Muscle of leg (tissue), 11 donors: ENCODE measurements around the gene SAV1. TPM values are rescaled to one million over a fixed set of nuclear protein-coding genes. Genes with fewer than 3 reads are reported as not detected.

ENCODE experiments used
- DNase-seq: peaks from one replicate; pipeline ENCODE4 v3.0.0; 2013
- H3K27ac ChIP-seq: one replicate; pipeline ENCODE4 v1.5.1; 2013; ENCODE audit warnings: mild to moderate bottlenecking, low read length, control low read depth
- H3K27me3 ChIP-seq: one replicate; pipeline ENCODE4 v1.6.1; 2013; ENCODE audit warnings: low read length; ENCODE audit not compliant: control insufficient read depth, insufficient read depth
- H3K36me3 ChIP-seq: one replicate; pipeline ENCODE4 v1.6.1; 2013; ENCODE audit warnings: low read length; ENCODE audit not compliant: control insufficient read depth, insufficient read depth
- H3K4me1 ChIP-seq: one replicate; pipeline ENCODE4 v1.6.1; 2013; ENCODE audit warnings: low read length; ENCODE audit not compliant: control insufficient read depth, insufficient read depth
- H3K4me3 ChIP-seq: one replicate; pipeline ENCODE4 v1.5.1; 2013; ENCODE audit warnings: low read length, control low read depth
- H3K9me3 ChIP-seq: replicated peaks from 2 replicates; pipeline ENCODE4 v1.6.1; 2013; ENCODE audit warnings: low read depth, low read length; ENCODE audit not compliant: control insufficient read depth
- WGBS: methylation state at CpG from one replicate; pipeline ENCODE4 v1.1.5; 2013; ENCODE audit warnings: missing lambda C conversion rate; ENCODE audit not compliant: insufficient coverage; 5-methylcytosine and 5-hydroxymethylcytosine counted together
- polyA plus RNA-seq, 8 donors: library from polyadenylated mRNA; unstranded; fragments of 120-200 nt; gene quantifications; one replicate each; pipeline versions ENCODE4 v1.2.1 to v1.2.3, GENCODE V29; 2013; ENCODE audit warnings: inconsistent platforms in 1 of 8, low replicate concordance in 1 of 8; ENCODE audit not compliant: insufficient read length in 8 of 8, insufficient read depth in 1 of 8
- total RNA-seq: library from RNA; stranded (reverse); fragments of 120-200 nt; gene quantifications from one replicate; pipeline ENCODE4 v1.2.4, GENCODE V29; 2013

The SAV1 gene
- total and polyA plus RNA-seq, 9 donors = 16.2 to 35.3 (median 22.1) TPM

- no peak overlapping the region for H3K4me3 ChIP-seq
Measured at GRCh38 chr14:50600849-50601248, 67.3 kb downstream of the SAV1 start.

GRCh38 chr14:50599700-50600444 lies 68.2 kb downstream of the SAV1 start:
- Histone ChIP-seq H3K27ac (no peak overlapping the region), H3K36me3 (no peaks in the 10 kb centered on the region), H3K4me3 (no peak overlapping the region), H3K9me3 (no peaks in the 10 kb centered on the region), H3K27me3 (no peaks in the 10 kb centered on the region), H3K4me1 (no peaks in the 10 kb centered on the region)
- WGBS = no CpG with 5 or more reads among the region's 4 CpGs
- DNase-seq = peak; percentile 70

More at GRCh38 chr14:50600849-50601248, 67.3 kb downstream of the SAV1 start:
- Histone ChIP-seq H3K27me3 (no peaks in the 10 kb centered on the region), H3K27ac (no peak overlapping the region), H3K4me1 (no peaks in the 10 kb centered on the region), H3K36me3 (no peaks in the 10 kb centered on the region), H3K9me3 (no peaks in the 10 kb centered on the region)
- whole genome bisulfite sequencing = no CpG with 5 or more reads among the region's 5 CpGs
- DNase-seq = no peak

GRCh38 chr14:50598765-50599164 lies 69.3 kb downstream of the SAV1 start:
- Histone ChIP-seq H3K4me3 (no peak overlapping the region), H3K27me3 (no peaks in the 10 kb centered on the region), H3K27ac (no peak overlapping the region), H3K36me3 (no peaks in the 10 kb centered on the region), H3K9me3 (no peaks in the 10 kb centered on the region), H3K4me1 (no peaks in the 10 kb centered on the region)
- DNase-seq = no peak

GRCh38 chr14:50594577-50595316 lies 73.4 kb downstream of the SAV1 start:
- no peaks in the 10 kb centered on the region for H3K9me3 ChIP-seq
- WGBS = 65% methylated on average over 2 of the region's 8 CpGs
- no peak overlapping the region for H3K4me3 ChIP-seq
- DNase-seq = no peak
- no peak overlapping the region for H3K27ac ChIP-seq
- no peaks in the 10 kb centered on the region for H3K27me3 ChIP-seq
- H3K4me1 ChIP-seq = no peaks in the 10 kb centered on the region
- H3K36me3 ChIP-seq = no peaks in the 10 kb centered on the region

GRCh38 chr14:50590464-50590863 lies 77.6 kb downstream of the SAV1 start:
- H3K27me3 ChIP-seq = no peaks in the 10 kb centered on the region
- H3K9me3 ChIP-seq = no peaks in the 10 kb centered on the region
- H3K4me1 ChIP-seq = no peaks in the 10 kb centered on the region
- H3K36me3 ChIP-seq = no peaks in the 10 kb centered on the region
- H3K27ac ChIP-seq = no peak overlapping the region
- no CpG with 5 or more reads among the region's 2 CpGs for WGBS
- no peak for DNase-seq
- no peak overlapping the region for H3K4me3 ChIP-seq

Other genes starting within 250 kb of the SAV1 start
- 31.6 TPM for gene MAP4K5, start 135.7 kb downstream of the SAV1 start, total RNA-seq
- gene MAP4K5, start 135.7 kb downstream of the SAV1 start, polyA plus RNA-seq = 10 to 100 TPM; 19.7 to 40.9 (median 31.5) TPM
- 5.6 TPM for gene ATL1, start 108.2 kb downstream of the SAV1 start, total RNA-seq
- gene ATL1, start 108.2 kb downstream of the SAV1 start, polyA plus RNA-seq = 1 to 10 TPM; 3.5 to 9.8 (median 6.1) TPM
- 38.7 TPM for gene NIN, start 162.9 kb upstream of the SAV1 start, total RNA-seq
- gene NIN, start 162.9 kb upstream of the SAV1 start, polyA plus RNA-seq = 10 to 100 TPM; 21.3 to 46.8 (median 39.7) TPM
- not detected for gene ABHD12B, start 203.7 kb upstream of the SAV1 start, total RNA-seq
- gene ABHD12B, start 203.7 kb upstream of the SAV1 start, polyA plus RNA-seq = 1 to 10 TPM in 5 of 8 donors, under 1 TPM in 3; 0.49 to 1.7 (median 1.3) TPM